SH-SY5Y (cell line): Measurements from ENCODE around the gene PPP3R1.

Experiments used
- GATA2 ChIP-seq: IDR thresholded peaks from 2 replicates; pipeline ENCODE4 v1.6.1; 2011; ENCODE audit warnings: mild to moderate bottlenecking, low read depth, low read length
- GATA3 ChIP-seq: IDR thresholded peaks from 2 replicates; pipeline ENCODE4 v1.6.1; 2011; ENCODE audit warnings: low read depth, mild to moderate bottlenecking, low read length, moderate library complexity

DNA sequence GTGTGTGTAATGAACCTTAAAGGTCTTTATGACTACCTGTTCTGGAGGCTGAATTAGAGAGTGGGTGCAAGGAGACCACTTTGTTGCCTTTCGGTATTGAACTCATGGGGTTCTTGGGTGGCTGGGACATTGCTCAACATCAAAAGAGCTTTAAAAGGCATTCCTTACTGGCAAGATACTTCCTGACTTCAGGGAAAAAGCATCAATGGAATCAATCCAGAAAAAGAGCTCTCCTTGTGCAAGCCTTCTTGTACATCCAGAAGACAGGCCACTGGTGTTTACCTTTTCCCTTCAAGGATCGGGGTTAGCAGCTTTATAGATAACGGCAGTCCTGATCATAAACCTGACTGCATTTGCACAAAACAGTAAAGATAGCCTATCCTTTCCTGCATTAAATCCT is 85.1 kb downstream of the PPP3R1 start:
- TF ChIP-seq GATA2 (no peak), GATA3 (no peak)
